SK-N-SH (cell line): Measurements from ENCODE around the gene TBC1D2.

Experiments
- EP300 ChIP-seq, 2 experiments: IDR thresholded peaks; 2 replicates each; pipeline versions ENCODE4 v1.4.0 to v1.6.1; 2012; ENCODE audit warnings: borderline replicate concordance in 1 of 2, low read depth in 1 of 2, low read length in 1 of 2
- EZH2phosphoT487 ChIP-seq: fragments of 200-600 bp; sonication (generic); IDR thresholded peaks from 2 replicates; pipeline ENCODE4 v1.6.1; 2017; ENCODE audit warnings: low read depth, mixed run types, mild to moderate bottlenecking, antibody characterized with exemption, moderate library complexity, borderline replicate concordance
- POLR2AphosphoS5 ChIP-seq: IDR thresholded peaks from 2 replicates; pipeline ENCODE4 v1.6.1; 2012; ENCODE audit warnings: low read depth, low read length
- RFX5 ChIP-seq: IDR thresholded peaks from 2 replicates; pipeline ENCODE4 v1.6.1; 2012; ENCODE audit warnings: mild to moderate bottlenecking, improper control_type of control experiment, low read length
- SMC3 ChIP-seq: IDR thresholded peaks from 2 replicates; pipeline ENCODE4 v1.6.1; 2012; ENCODE audit warnings: low read depth, low read length, improper control_type of control experiment
- TAF1 ChIP-seq: IDR thresholded peaks from 2 replicates; pipeline ENCODE4 v1.6.1; 2012; ENCODE audit warnings: low read depth, mild to moderate bottlenecking, low read length, moderate library complexity, borderline replicate concordance
- TCF12 ChIP-seq: IDR thresholded peaks from 2 replicates; pipeline ENCODE4 v1.4.0; 2012
- TF ChIP-seq, protein P1 (sequence below): IDR thresholded peaks from 2 replicates; pipeline ENCODE4 v1.6.1; 2012; ENCODE audit warnings: mild to moderate bottlenecking, low read depth, low read length, moderate library complexity
- TF ChIP-seq, protein P2 (sequence below): fragments of 200-600 bp; sonication (generic); IDR thresholded peaks from 2 replicates; pipeline ENCODE4 v1.6.1; 2017; ENCODE audit warnings: antibody characterized with exemption, mild to moderate bottlenecking, moderate library complexity

DNA sequence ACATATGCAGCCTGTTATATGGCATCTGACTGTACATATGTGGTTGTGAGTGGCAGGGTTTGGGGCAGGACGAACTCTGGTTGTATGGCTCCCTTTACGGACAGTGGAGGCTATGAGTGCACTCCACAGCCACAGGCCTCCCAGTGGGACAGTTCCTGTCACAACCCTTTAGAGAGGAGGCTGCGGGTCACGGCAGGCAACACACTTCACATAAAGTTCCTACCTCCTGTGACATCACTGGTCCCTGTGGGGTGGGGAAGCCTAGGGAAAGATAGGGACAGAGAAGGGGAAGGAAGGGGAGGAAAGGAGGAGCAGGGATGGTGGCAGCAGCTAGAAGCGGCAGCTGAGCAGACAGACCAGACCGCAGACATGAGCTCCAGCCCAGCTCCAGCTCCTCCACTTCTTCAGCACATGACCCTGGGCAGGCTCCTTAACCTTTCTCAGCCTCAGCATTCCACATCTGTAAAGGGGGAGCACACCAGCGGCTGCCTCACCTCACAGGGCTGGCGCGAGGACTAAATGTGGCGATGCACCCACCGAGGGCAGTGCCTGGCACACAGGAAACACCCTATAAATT, 35.6 kb downstream of the TBC1D2 start:
- TF ChIP-seq, protein P1, sequence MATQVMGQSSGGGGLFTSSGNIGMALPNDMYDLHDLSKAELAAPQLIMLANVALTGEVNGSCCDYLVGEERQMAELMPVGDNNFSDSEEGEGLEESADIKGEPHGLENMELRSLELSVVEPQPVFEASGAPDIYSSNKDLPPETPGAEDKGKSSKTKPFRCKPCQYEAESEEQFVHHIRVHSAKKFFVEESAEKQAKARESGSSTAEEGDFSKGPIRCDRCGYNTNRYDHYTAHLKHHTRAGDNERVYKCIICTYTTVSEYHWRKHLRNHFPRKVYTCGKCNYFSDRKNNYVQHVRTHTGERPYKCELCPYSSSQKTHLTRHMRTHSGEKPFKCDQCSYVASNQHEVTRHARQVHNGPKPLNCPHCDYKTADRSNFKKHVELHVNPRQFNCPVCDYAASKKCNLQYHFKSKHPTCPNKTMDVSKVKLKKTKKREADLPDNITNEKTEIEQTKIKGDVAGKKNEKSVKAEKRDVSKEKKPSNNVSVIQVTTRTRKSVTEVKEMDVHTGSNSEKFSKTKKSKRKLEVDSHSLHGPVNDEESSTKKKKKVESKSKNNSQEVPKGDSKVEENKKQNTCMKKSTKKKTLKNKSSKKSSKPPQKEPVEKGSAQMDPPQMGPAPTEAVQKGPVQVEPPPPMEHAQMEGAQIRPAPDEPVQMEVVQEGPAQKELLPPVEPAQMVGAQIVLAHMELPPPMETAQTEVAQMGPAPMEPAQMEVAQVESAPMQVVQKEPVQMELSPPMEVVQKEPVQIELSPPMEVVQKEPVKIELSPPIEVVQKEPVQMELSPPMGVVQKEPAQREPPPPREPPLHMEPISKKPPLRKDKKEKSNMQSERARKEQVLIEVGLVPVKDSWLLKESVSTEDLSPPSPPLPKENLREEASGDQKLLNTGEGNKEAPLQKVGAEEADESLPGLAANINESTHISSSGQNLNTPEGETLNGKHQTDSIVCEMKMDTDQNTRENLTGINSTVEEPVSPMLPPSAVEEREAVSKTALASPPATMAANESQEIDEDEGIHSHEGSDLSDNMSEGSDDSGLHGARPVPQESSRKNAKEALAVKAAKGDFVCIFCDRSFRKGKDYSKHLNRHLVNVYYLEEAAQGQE, result no peak
- TF ChIP-seq EP300 (IDR thresholded peaks at IDR 0.05; ENCODE audit: borderline replicate concordance in 1 of 2, low read depth in 1 of 2, low read length in 1 of 2) (no peak), SMC3 (no peak), RFX5 (no peak), TAF1 (no peak), POLR2AphosphoS5 (no peak), EZH2phosphoT487 (no peak), TCF12 (no peak)
- TF ChIP-seq, protein P2, sequence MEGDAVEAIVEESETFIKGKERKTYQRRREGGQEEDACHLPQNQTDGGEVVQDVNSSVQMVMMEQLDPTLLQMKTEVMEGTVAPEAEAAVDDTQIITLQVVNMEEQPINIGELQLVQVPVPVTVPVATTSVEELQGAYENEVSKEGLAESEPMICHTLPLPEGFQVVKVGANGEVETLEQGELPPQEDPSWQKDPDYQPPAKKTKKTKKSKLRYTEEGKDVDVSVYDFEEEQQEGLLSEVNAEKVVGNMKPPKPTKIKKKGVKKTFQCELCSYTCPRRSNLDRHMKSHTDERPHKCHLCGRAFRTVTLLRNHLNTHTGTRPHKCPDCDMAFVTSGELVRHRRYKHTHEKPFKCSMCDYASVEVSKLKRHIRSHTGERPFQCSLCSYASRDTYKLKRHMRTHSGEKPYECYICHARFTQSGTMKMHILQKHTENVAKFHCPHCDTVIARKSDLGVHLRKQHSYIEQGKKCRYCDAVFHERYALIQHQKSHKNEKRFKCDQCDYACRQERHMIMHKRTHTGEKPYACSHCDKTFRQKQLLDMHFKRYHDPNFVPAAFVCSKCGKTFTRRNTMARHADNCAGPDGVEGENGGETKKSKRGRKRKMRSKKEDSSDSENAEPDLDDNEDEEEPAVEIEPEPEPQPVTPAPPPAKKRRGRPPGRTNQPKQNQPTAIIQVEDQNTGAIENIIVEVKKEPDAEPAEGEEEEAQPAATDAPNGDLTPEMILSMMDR, result no peak
